H9 (cell line): Measurements from ENCODE around the gene HIGD1B. TPM values are rescaled to one million over a fixed set of nuclear protein-coding genes. Genes with fewer than 3 reads are reported as not detected.

ENCODE experiments used
- DNase-seq: peaks from one replicate; pipeline ENCODE4 v3.0.0-alpha.2; 2017
- H2AFZ ChIP-seq: one replicate; pipeline ENCODE4 v1.6.1; 2013; ENCODE audit warnings: mild to moderate bottlenecking, low read length, control low read depth, moderate library complexity
- H2AK5ac ChIP-seq: 2 replicates; pipeline ENCODE4 v1.6.1; 2013; ENCODE audit warnings: low read length, control low read depth, mixed read lengths; ENCODE audit not compliant: insufficient read length
- H2BK120ac ChIP-seq: one replicate; pipeline ENCODE4 v1.6.1; 2013; ENCODE audit warnings: low read depth, mild to moderate bottlenecking, low read length, control low read depth, inconsistent platforms; ENCODE audit not compliant: poor library complexity, severe bottlenecking
- H2BK12ac ChIP-seq: 2 replicates; pipeline ENCODE4 v1.6.1; 2013; ENCODE audit warnings: low read length, control low read depth, mixed read lengths, low read depth; ENCODE audit not compliant: insufficient read length
- H2BK15ac ChIP-seq: 2 replicates; pipeline ENCODE4 v1.6.1; 2013; ENCODE audit warnings: low read depth, low read length, control low read depth
- H2BK20ac ChIP-seq: one replicate; pipeline ENCODE4 v1.6.1; 2013; ENCODE audit warnings: low read depth, mild to moderate bottlenecking, low read length, control low read depth, inconsistent platforms; ENCODE audit not compliant: poor library complexity, severe bottlenecking
- H2BK5ac ChIP-seq: 2 replicates; pipeline ENCODE4 v1.6.1; 2013; ENCODE audit warnings: low read length, control low read depth, mixed read lengths; ENCODE audit not compliant: insufficient read length
- H3K14ac ChIP-seq: 2 replicates; pipeline ENCODE4 v1.6.1; 2013; ENCODE audit warnings: low read length, control low read depth; ENCODE audit not compliant: insufficient read depth
- H3K18ac ChIP-seq: 2 replicates; pipeline ENCODE4 v1.6.1; 2013; ENCODE audit warnings: low read depth, mild to moderate bottlenecking, mixed read lengths, low read length, control low read depth; ENCODE audit not compliant: insufficient read length
- H3K23ac ChIP-seq: 2 replicates; pipeline ENCODE4 v1.6.1; 2013; ENCODE audit warnings: low read length, control low read depth, mixed read lengths, low read depth; ENCODE audit not compliant: insufficient read length
- H3K23me2 ChIP-seq: 2 replicates; pipeline ENCODE4 v1.6.1; 2013; ENCODE audit warnings: low read depth, mild to moderate bottlenecking, mixed read lengths, low read length, control low read depth; ENCODE audit not compliant: insufficient read length, poor library complexity, severe bottlenecking
- H3K27ac ChIP-seq: 2 replicates; pipeline ENCODE4 v1.5.1; 2013; ENCODE audit warnings: low read length, control low read depth, mixed read lengths, low read depth; ENCODE audit not compliant: insufficient read length
- H3K27me3 ChIP-seq: 2 replicates; pipeline ENCODE4 v1.6.1; 2013; ENCODE audit warnings: low read length, control low read depth, inconsistent platforms; ENCODE audit not compliant: insufficient read depth
- H3K4ac ChIP-seq: 2 replicates; pipeline ENCODE4 v1.6.1; 2013; ENCODE audit warnings: low read depth, mild to moderate bottlenecking, control low read depth, inconsistent platforms, low read length, moderate library complexity
- H3K4me1 ChIP-seq: 2 replicates; pipeline ENCODE4 v1.6.1; 2013; ENCODE audit warnings: low read length, control low read depth, inconsistent platforms; ENCODE audit not compliant: insufficient read depth
- H3K4me2 ChIP-seq: 2 replicates; pipeline ENCODE4 v1.6.1; 2013; ENCODE audit warnings: low read length, control low read depth, mixed read lengths; ENCODE audit not compliant: insufficient read length, insufficient read depth
- H3K56ac ChIP-seq: 2 replicates; pipeline ENCODE4 v1.6.1; 2013; ENCODE audit warnings: low read depth, mild to moderate bottlenecking, mixed read lengths, low read length, control low read depth; ENCODE audit not compliant: insufficient read length
- H3K79me1 ChIP-seq: 2 replicates; pipeline ENCODE4 v1.6.1; 2013; ENCODE audit warnings: low read depth, mild to moderate bottlenecking, moderate library complexity, low read length, control low read depth, inconsistent platforms; ENCODE audit not compliant: insufficient read depth, poor library complexity, severe bottlenecking
- H3K79me2 ChIP-seq: 2 replicates; pipeline ENCODE4 v1.6.1; 2013; ENCODE audit warnings: low read length, control low read depth, inconsistent platforms; ENCODE audit not compliant: insufficient read depth
- H3K9ac ChIP-seq: 2 replicates; pipeline ENCODE4 v1.6.1; 2013; ENCODE audit warnings: low read length, control low read depth, mixed read lengths; ENCODE audit not compliant: insufficient read length; ENCODE audit errors: extremely low read depth
- H3K9me3 ChIP-seq: one replicate; pipeline ENCODE4 v1.6.1; 2013; ENCODE audit warnings: low read depth, low read length, inconsistent platforms; ENCODE audit not compliant: control insufficient read depth
- H3T11ph ChIP-seq: one replicate; pipeline ENCODE4 v1.6.1; 2013; ENCODE audit warnings: mild to moderate bottlenecking, low read length, control low read depth, inconsistent platforms
- H4K20me1 ChIP-seq: one replicate; pipeline ENCODE4 v1.6.1; 2013; ENCODE audit not compliant: control insufficient read depth, insufficient read length, insufficient read depth
- H4K5ac ChIP-seq: 2 replicates; pipeline ENCODE4 v1.6.1; 2013; ENCODE audit warnings: low read depth, mild to moderate bottlenecking, mixed read lengths, low read length, control low read depth; ENCODE audit not compliant: insufficient read length
- H4K8ac ChIP-seq: replicated peaks from 2 replicates; pipeline ENCODE4 v1.6.1; 2013; ENCODE audit warnings: low read length, control low read depth, mixed read lengths, low read depth; ENCODE audit not compliant: insufficient read length
- H4K91ac ChIP-seq: 2 replicates; pipeline ENCODE4 v1.6.1; 2013; ENCODE audit warnings: low read depth, mild to moderate bottlenecking, moderate library complexity, mixed read lengths, low read length, control low read depth; ENCODE audit not compliant: insufficient read length
- H3K27ac Mint-ChIP-seq, 3 experiments: 2 replicates in 2 of 3; 3 replicates in 1 of 3; pipeline ENCODE4 v1.8.0; 2020 to 2021; ENCODE audit warnings: mixed read lengths in 3 of 3, mild to moderate bottlenecking in 1 of 3, moderate library complexity in 1 of 3
- H3K27me3 Mint-ChIP-seq: 2 replicates; pipeline ENCODE4 v1.8.0; 2021; ENCODE audit warnings: low read depth, mild to moderate bottlenecking, moderate library complexity, mixed read lengths
- H3K36me3 Mint-ChIP-seq, 3 experiments: 2 replicates in 2 of 3; 3 replicates in 1 of 3; pipeline ENCODE4 v1.8.0; 2020 to 2021; ENCODE audit warnings: low read depth in 3 of 3, mixed read lengths in 3 of 3; ENCODE audit not compliant: insufficient read depth in 1 of 3
- H3K4me1 Mint-ChIP-seq, 2 experiments: 2 replicates each; pipeline ENCODE4 v1.8.0; 2020; ENCODE audit warnings: mixed read lengths in 2 of 2
- H3K4me3 Mint-ChIP-seq, 2 experiments: 2 replicates in 1 of 2; 3 replicates in 1 of 2; pipeline ENCODE4 v1.8.0; 2020 to 2021; ENCODE audit warnings: mild to moderate bottlenecking in 2 of 2, mixed read lengths in 2 of 2, moderate library complexity in 1 of 2
- H3K9me3 Mint-ChIP-seq, 2 experiments: 2 replicates in 1 of 2; 3 replicates in 1 of 2; pipeline ENCODE4 v1.8.0; 2020; ENCODE audit warnings: mild to moderate bottlenecking in 2 of 2, mixed read lengths in 2 of 2, moderate library complexity in 1 of 2
- CTCF ChIP-seq: fragments of 200-600 bp; sonication (generic); conservative IDR thresholded peaks from 3 replicates; pipeline ENCODE4 v1.8.0; 2021; ENCODE audit warnings: antibody characterized with exemption, mild to moderate bottlenecking
- total RNA-seq: library from RNA; stranded (reverse); gene quantifications from 2 replicates; pipeline ENCODE4 v1.2.1, GENCODE V29; 2021

Gene HIGD1B
- total RNA-seq, 1 experiment from 2014 or later, result not detected

DNA sequence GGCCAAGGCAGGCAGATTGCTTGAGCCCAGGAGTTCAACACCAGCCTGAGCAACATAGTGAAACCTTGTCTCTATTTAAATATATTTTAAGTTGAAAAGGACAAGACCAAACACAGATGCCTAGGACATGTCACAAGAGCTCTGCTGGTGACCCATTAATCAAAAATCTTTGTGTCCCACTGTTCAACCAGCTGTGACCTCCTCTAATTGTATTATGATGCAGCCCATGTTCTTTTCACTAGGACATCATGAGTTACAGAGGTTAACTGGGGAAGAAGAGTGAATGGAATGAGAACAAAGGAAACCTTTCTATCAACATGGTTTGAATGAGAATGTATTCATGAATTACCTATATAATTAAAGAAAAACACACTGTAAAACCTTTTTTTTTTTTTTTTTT is 44.6 kb downstream of the HIGD1B start:
- H3K23me2 ChIP-seq, result no peaks in the 10 kb centered on the region
- no peak overlapping the region for H3K18ac ChIP-seq
- H2BK120ac ChIP-seq, result no peak overlapping the region
- no peak overlapping the region for H4K5ac ChIP-seq
- no peaks in the 10 kb centered on the region for H3K27me3 ChIP-seq
- no peak overlapping the region for H3K14ac ChIP-seq
- no peak overlapping the region for H3K4me3 Mint-ChIP-seq
- no peaks in the 10 kb centered on the region for H3K27me3 Mint-ChIP-seq
- H3K36me3 Mint-ChIP-seq, result peaks cover 15 to 40% (median 26%) of the 10 kb centered on the region in 3 experiments
- H3K4me2 ChIP-seq, result no peak overlapping the region
- no peak overlapping the region for H2AK5ac ChIP-seq
- no peak overlapping the region for H3K27ac ChIP-seq
- no peak overlapping the region for H2BK12ac ChIP-seq
- H4K91ac ChIP-seq, result no peak overlapping the region
- H2BK15ac ChIP-seq, result no peak overlapping the region
- no peaks in the 10 kb centered on the region for H3K9me3 ChIP-seq
- no peak overlapping the region for H2AFZ ChIP-seq
- no peak overlapping the region for H2BK5ac ChIP-seq
- H3K27ac Mint-ChIP-seq, result no peak overlapping the region
- H3K79me1 ChIP-seq, result peaks cover 6% of the 10 kb centered on the region
- H3K4ac ChIP-seq, result no peak overlapping the region
- H3K9ac ChIP-seq, result no peak overlapping the region
- DNase-seq, result no peak
- TF ChIP-seq CTCF, result no peak
- no peak overlapping the region for H3T11ph ChIP-seq
- H4K20me1 ChIP-seq, result no peaks in the 10 kb centered on the region
- no peak overlapping the region for H2BK20ac ChIP-seq
- no peaks in the 10 kb centered on the region for H3K4me1 ChIP-seq
- peaks cover 7% of the 10 kb centered on the region; the same call in 1 of the 2 replicates for H3K79me2 ChIP-seq
- H3K4me1 Mint-ChIP-seq, result no peaks in the 10 kb centered on the region
- H4K8ac ChIP-seq, result no peak overlapping the region
- no peak overlapping the region for H3K56ac ChIP-seq
- H3K9me3 Mint-ChIP-seq, result no peaks in the 10 kb centered on the region
- H3K23ac ChIP-seq, result no peak overlapping the region
